B cell (primary cell): Measurements from ENCODE around the gene IL20RA.

Experiments
- EZH2 ChIP-seq: IDR thresholded peaks from 2 replicates; pipeline ENCODE4 v1.6.1; 2012; ENCODE audit warnings: borderline replicate concordance, low read depth, mild to moderate bottlenecking, moderate library complexity, low read length; ENCODE audit not compliant: insufficient read depth, poor library complexity, severe bottlenecking
- TF ChIP-seq, protein P1 (sequence below): fragments of 200-600 bp; IDR thresholded peaks from one replicate; pipeline ENCODE4 v1.8.0; 2022; ENCODE audit warnings: antibody characterized with exemption, mild to moderate bottlenecking

DNA sequence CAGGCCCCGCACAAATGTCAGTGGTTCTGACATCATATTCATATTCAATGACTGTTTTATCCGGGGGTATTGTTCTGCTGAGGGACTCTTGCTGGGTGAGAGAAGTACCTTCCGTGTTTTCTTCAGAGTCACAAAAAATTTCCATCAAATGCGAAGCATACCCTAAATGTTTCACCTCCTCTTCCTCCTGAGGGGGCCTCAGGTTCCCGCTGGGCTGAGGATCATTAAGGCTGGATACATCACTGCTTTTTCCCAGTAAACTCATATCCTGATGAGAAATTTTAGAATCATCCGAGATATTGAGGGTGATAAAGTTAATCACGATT lies 42.8 kb downstream of the IL20RA start:
- TF ChIP-seq, protein P1, sequence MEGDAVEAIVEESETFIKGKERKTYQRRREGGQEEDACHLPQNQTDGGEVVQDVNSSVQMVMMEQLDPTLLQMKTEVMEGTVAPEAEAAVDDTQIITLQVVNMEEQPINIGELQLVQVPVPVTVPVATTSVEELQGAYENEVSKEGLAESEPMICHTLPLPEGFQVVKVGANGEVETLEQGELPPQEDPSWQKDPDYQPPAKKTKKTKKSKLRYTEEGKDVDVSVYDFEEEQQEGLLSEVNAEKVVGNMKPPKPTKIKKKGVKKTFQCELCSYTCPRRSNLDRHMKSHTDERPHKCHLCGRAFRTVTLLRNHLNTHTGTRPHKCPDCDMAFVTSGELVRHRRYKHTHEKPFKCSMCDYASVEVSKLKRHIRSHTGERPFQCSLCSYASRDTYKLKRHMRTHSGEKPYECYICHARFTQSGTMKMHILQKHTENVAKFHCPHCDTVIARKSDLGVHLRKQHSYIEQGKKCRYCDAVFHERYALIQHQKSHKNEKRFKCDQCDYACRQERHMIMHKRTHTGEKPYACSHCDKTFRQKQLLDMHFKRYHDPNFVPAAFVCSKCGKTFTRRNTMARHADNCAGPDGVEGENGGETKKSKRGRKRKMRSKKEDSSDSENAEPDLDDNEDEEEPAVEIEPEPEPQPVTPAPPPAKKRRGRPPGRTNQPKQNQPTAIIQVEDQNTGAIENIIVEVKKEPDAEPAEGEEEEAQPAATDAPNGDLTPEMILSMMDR: no peak
- no peak for TF ChIP-seq EZH2
